ENCODE results near the gene CDCA4.
"Not testable (repeated sequence)": the region's sequence is repeated elsewhere in the genome, so short reads cannot be mapped to it uniquely, and the experiment has no call there.

Gene CDCA4

DNA sequence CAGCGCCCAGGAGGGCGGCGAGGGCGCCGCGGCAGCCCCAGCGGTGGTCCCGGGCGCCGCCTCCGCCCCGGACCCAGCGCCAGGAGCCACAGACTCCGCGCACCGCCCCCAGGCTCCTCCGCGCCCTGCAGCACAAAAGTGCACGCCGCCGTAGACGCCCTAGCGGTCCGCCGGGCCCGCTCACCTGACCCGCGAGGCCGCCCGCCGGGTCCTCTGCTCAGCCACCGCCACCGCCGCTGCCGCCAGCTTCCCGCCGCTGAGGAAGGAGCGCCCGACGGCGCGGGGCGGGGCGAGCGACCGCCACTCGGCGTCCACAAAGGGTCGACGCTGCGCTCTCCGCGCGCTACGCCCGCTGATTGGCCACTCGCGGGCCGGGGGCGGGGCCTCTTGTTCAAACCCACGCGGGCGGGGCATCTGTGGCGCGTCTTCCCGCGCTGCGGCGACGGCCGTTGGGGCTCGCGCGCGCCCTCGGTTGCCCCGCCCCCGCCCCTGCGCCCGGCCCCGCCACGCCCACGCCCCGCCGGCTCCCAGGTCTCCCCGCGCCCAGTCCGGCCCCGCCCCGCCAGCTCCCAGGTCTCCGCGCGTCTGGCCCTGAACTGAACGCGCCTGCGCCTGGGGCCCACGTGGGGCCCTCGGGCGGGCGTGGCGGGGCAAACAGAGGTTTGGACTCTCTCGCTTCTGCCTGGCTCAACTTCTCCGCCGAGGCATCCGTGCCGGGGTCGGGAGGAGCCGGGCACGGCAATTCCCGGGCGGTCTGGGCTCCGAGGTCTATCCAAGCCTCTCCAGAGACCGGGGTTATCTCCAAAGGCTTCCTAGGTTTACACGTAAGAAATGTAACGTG is at the start of gene CDCA4:
Gene CDCA4 (minus strand): TSS at position 269 of the 841 bp plus-strand sequence. CDS start 9,154 bp downstream, outside the sequence.
- DNase-seq, result peak; percentile 97

DNA sequence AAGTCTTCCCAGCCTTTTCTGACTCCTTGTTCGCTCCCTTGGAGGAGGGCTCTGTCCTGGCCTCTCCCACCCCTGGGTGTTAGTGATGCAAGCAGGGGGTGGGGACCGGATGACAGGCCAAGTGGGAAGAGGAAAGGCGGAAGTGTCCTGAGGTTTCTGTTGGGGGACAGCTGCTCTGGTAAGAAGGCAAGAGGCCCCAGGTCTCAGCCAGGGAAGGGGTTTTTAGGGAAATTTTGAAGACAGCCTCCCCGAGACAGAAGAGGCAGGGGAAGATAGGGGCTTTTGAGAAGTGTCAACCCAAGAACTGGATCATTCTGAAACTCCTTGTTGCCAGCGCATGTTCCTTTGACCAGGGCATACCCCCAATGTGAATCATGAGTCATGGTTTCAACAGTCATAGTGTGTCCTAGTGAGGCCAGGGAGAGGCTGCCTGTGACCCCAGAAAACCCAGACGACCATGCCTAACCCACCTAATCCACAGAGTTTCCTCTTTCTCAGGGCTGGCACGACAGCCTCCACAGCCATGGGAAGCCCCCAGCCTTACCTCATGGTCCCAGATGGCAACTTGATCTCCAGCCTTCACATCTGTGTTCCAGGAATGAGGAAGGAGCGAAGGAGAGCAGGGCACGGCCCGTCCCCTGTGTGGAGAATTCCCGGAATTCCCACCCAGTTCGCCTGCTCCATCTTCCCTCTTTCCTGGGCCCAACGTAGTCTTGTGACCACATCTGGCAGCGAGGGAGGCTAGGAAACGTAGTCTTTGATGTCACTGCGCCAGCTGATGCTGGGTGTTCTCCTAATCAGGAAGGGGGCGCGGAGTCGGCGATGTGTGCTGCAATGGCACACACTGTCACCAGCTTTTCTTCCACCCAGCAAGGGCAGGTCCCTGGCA is 49.2 kb upstream of the CDCA4 start:
- DNase-seq, result peak; percentile 71

GRCh38 chr14:105069522-105069870 is 48.6 kb upstream of the CDCA4 start:
- DNase-seq, result no peak

DNA sequence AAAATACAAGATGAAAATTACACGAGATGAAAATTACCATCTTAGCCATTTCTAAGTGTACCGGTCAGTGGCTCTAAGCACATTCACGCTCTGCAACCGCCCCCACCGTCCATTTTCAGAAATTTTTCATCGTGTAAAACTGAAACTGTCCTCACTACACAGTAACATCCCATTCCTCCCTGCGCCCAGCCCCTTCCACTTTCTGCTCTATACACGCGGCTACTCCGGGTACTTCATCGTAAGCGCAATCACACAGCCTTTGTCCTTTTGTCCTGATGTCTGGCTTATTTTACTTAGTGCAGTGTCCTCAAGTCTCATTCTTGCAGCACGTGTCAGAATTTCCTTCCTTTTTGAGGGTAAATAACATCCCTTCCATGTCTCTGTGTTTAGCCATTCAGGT is 47.9 kb upstream of the CDCA4 start:
- DNase-seq, result no peak

- no peak for DNase-seq
Observed at GRCh38 chr14:105067969-105068301, 47.1 kb upstream of the CDCA4 start.

GRCh38 chr14:105067140-105067968 is 46.5 kb upstream of the CDCA4 start:
- peak; percentile 60 for DNase-seq

GRCh38 chr14:105066240-105067071 is 45.6 kb upstream of the CDCA4 start:
- no peak for DNase-seq

- DNase-seq, result peak; percentile 97
Observed at GRCh38 chr14:105065280-105066228, 44.7 kb upstream of the CDCA4 start, which contains the start of gene GPR132. TSS of gene GPR132 (minus strand) at chr14:105065430. CDS start at chr14:105055420, 10,010 bp downstream.

DNA sequence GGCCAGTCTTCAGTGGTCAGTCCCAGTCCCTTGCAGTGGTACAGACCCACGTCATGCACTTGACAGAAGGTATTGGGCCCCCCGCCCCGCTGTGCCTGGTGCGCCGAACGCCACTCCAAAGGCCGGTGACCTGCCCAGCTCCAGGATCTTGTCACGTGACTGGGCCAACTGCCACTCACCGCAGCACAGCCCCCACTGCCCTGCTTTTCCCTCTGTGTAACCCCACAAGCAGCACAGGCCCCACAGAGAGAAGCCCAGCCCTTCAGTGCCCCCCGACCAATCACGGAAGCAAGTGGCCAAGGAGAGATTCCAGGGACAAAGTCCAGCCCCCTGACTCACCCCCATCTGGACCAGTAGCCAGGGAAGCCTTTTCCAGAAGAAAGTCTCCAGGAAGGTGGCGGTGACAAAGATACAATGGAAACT is 43.8 kb upstream of the CDCA4 start:
- DNase-seq, result peak; percentile 61

GRCh38 chr14:105064001-105064400 is 43.1 kb upstream of the CDCA4 start:
- DNase-seq, result no peak

GRCh38 chr14:105063506-105063905 is 42.6 kb upstream of the CDCA4 start:
- DNase-seq, result not testable (repeated sequence)

DNA sequence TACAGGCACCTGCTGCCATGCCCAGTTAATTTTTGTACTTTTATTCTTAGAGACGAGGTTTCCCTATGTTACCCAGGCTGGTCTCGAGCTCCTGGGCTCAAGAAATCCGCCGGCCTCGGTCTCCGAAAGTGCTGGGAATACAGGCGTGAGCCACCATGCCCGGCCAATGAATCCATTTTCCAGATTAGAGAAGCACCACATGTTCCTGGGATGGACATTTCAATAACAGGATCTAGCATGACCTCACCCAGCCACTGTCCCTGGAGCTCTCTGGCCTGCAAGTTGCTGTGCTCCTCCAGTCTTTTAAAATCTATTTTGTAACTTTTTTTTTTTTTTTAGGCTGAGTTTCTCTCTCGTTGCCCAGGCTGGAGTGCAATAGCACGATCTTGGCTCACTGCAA is 42.2 kb upstream of the CDCA4 start:
- DNase-seq, result no peak

DNA sequence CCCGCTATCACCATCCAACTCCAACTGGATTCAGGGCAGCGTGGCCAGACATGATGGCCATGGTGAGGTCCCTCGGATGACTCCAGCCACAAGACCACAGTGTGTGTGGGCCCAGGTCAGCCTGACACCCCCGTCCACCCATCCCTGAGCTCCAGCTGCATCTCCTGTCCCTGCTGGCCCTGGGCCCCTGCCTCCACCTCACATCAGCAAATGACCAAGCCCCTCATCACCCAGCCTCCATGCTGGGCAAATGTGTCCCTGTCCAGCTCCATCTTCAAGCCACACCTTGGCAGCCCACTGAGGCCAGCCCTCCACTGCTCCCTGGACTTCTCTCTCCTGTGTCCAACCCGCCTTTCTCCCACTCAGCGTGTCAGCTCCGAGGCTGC is 41.2 kb upstream of the CDCA4 start:
- DNase-seq, result no peak

DNA sequence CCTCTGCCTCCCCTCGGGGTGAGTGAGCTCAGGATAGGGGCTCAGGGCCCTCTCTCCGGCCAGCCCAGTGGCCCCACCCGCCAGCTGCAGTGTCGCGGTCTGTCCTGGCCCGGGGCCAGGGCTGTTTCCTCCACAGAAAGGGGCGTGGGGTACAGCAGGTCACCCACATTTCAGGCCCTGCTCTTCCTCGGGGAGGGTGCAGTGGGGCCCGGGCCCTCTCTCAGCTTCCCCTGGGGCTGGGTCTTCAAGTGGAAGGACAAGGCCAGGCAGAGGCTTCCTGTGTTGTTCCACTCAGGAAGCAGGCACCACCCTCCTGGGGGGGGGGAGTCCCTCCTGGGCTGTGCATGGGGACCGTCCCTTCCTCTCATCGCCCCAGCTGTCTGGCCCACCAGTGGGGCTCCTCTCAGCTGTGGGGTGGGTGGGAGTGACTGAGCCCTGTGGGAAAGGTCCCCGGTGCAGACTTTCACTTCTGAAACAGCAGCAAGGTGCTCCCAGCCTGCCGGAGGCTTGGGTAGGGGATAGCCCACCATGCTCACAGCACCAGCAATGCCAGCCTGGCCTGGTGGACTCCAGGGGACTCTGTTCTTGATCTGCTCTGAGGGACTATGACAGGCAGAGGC is 40.7 kb upstream of the CDCA4 start:
- DNase-seq, result peak; percentile 40

DNA sequence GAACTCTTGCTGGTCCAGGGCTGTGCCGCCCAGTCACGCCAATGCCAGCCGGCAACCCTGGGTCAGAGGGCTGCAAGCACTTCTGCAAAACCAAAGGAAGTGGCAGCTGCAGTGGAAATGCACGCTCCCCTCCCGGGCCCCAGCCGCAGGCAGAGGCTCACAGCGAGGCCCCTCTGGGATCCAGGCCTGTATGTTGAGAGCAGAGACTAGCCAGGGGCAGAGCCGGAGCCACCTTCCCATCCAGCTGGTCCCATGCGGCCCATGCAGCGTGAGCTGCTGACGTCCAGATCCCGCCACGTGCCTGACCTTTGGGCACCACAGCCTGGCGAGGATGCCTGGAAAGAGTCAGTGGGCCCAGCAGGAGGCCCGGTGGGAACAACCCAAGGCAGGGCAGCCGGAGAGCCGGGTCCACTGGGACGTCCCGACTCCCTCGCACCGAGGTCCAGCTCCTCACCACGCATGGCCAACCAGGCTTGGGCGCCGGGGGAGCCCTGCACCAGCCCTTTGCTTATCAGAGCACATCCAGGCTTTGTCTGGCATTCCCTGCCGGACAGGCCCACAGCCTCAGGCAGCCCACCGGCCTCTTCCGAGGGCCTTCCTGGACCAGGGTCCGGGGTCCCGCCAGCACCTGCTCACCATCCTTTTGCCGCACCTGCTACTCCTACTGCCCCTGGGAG is 40.0 kb upstream of the CDCA4 start:
- DNase-seq, result peak; percentile 53

- DNase-seq, result no peak
Observed at GRCh38 chr14:105059925-105060565, 39.2 kb upstream of the CDCA4 start.

- DNase-seq, result peak; percentile 73
Observed at GRCh38 chr14:105059035-105059924, 38.4 kb upstream of the CDCA4 start.

- DNase-seq, result no peak
Observed at GRCh38 chr14:105058521-105059034, 37.7 kb upstream of the CDCA4 start.

Measured in CD4-positive, alpha-beta T cell treated with Interferon gamma for 1 hour (primary cell).